OCI-M2 (cell line): ENCODE data around the gene SUN1.
"Not testable (repeated sequence)": the region's sequence is repeated elsewhere in the genome, so short reads cannot be mapped to it uniquely, and the experiment has no call there.

Source experiments
- DNase-seq: peaks from one replicate; lab custom pipeline; 2025; ENCODE audit not compliant: unreplicated experiment; lab: John Stamatoyannopoulos, UW

Gene SUN1

DNA sequence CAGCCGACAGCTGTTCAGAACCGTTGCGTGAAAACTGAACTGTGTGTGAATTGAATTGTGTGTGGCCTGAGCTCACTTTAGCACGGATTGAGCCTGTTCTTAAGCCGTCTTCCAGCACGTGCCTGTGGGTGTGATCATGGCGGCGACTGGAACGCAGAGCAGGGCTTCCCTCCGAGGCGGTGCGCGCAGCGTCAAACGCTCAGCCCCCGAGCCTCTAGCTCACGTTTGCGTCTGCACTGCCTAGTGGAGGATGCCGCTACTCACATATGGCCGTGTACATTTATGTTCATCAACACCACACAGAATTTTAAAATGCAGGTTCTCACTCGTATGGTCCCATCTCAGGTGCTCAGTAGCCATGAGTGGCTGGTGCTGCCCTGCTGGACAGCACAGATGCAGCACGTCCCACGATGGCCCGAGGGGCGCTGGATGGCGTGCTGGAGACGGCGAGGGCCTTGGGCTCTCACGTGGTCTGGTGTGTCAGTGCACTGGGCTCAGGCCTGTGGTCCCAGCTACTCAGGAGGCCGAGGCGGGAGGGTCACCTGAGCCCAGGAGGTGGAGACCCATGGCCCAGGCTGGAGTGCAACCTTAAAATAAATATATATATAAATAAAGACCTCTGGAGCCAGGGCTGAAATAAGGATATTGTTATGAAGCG lies 22.0 kb downstream of the SUN1 start:
- no peak for DNase-seq

DNA sequence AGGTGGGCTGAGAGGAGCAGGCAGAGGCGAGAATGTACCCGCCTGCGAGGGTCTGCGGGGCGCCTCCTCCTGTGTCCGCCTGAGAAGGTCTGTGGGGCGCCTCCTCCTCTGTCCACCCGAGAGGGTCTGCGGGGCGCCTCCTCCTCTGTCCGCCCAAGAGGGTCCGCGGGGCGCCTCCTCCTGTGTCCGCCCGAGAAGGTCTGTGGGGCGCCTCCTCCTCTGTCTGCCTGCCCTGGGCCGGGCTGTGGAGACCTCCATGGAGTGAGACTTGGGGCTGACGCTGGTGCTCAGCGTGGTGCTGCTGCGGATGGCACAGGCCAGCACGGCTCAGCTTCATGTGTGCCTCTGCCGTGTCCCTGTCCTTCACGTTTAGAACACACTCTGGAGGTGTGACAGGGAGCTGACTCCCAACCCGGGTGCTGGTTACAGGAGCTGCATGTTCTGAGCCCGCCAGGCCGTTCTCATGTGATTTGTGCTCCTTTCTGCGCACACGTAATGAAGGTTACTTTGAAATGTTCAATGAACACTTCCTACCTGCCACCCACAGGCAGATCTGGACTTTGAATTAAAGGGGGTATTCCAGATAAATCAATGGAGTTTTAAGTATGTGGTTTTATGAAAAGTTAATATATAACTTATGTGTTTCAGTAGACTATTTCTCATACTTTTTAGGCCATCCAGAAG lies 23.6 kb downstream of the SUN1 start:
- DNase-seq, result no peak

DNA sequence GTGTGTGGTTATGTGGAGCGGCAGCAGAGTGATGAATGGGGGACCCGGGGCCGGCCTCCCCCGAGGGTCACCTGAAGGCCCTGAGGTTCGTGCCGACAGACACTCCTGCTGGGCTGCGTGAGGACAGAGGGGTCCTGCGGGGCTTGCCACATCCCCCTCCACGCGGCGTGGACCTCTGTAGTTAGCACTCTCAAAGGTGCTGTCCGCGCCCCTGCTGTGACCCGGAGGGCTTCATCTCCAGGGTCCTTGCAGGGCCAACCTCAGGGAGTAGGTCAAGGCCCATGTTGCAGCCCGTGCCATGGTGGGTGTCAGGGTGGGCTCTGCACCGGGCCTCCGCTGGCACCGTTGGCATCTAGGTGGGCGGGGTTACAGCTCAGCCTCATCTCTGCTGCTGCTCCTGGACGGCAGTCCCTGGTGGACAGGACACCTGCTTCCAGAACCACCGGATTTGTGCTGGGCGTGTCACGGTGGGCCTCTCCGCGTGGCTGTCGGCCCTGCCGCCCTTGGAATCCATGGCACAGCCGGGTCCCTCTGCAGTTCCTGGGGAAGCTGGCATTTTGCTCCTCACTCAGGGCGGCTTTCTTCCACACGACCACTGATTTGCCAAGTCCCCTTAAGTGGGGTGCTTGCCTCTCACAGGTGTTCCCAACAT lies 24.3 kb downstream of the SUN1 start:
- DNase-seq, result no peak

GRCh38 chr7:857661-858060 lies 25.4 kb downstream of the SUN1 start:
- no peak for DNase-seq

GRCh38 chr7:859359-860030 lies 27.2 kb downstream of the SUN1 start:
- no peak for DNase-seq

GRCh38 chr7:860149-860548 lies 27.9 kb downstream of the SUN1 start:
- DNase-seq, result no peak

GRCh38 chr7:861222-861621 lies 28.9 kb downstream of the SUN1 start:
- no peak for DNase-seq

DNA sequence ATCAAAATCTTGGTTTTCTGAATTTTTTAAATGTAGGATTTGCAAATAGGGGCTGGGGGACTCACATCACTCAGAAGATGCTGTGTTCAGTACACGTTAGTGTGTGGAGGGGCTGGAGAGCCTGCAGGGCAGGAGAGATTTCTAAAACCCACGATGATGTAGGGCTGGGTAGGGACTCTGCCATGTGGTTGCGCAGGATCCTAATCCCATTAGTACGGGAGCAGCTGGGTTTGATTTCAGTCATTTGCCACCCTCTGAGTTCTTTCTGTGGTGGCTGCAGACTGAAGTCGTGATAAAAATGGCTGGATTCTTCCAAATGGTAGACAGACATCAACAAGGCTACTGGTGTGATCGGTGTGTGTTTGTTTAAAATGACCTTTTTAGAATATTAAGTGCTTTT lies 29.9 kb downstream of the SUN1 start:
- no peak for DNase-seq

- DNase-seq, result no peak
Measured at GRCh38 chr7:863106-863505, 30.8 kb downstream of the SUN1 start.

GRCh38 chr7:865921-866320 lies 33.6 kb downstream of the SUN1 start:
- DNase-seq, result no peak

GRCh38 chr7:867001-867405 lies 34.7 kb downstream of the SUN1 start:
- no peak for DNase-seq

DNA sequence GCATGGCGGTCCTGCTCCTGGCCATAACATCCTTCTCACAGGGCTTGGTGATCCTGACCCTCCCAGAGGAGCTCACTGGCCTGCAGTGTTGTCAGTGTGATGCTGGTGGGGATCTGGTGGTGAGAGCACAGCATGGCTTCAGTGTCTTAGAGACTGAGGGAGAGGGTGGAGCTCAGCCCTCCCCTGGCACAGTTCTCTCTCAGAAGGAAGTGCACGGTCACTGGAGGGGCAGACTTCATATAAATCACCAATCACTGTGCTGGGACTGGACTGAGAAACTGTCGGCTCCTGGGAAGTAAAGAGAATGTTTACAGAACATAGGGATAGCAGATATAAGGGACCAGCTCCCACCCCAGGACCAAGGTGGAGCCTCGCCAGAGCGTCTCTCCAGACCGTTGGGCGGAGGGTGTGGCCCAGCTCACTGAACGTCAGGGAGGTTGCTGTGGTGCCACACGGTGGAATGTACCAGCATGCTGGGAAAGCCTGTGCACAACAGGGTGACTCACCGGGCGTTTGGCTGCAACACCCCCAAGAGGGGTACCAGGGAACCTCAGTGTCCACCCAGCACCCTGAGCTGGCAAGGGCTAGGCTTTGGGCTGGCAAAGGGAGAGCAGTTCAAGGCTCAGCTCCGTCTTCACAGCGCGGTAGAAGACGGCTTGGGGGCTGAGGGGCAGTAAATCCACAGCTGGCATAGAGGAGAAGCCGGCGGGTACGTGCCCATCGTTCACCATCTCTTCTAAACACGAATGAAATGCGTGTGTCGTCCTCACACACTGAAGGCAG lies 35.3 kb downstream of the SUN1 start:
- no peak for DNase-seq

DNA sequence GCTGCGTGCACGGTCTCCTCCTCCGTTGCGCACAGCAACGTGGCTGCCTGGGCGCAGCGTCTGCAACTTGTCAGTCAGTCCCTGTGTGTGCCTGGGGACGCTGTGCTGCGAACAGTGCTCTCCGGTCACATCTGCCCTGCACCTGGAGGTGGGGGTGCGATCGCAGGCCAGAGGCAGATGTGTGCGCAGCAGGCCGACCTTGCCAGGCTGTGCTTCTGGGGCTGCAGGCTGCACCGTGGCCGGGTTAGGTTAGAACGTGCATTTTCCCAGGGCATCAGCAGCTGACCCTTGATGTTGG lies 35.9 kb downstream of the SUN1 start:
- no peak for DNase-seq

GRCh38 chr7:869348-869747 lies 37.1 kb downstream of the SUN1 start:
- no peak for DNase-seq

GRCh38 chr7:871900-872537 lies 39.7 kb downstream of the SUN1 start:
- no peak for DNase-seq

DNA sequence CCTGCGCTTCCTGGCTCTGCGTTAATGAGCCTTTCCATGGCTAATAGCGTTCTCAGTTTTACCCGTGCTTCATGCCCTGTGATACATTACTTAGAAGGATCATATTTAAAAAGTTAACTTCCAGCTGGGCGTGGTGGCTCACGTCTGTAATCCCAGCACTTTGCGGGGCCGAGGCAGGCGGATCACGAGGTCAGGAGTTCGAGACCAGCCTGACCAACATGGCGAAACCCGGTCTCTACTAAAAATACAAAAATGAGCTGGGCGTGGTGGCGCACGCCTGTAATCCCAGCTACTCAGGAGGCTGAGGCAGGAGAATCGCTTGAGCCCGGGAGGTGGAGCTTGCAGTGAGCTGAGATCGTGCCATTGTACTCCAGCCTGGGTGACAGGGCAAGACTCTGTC lies 40.4 kb downstream of the SUN1 start:
- DNase-seq, result not testable (repeated sequence)

DNA sequence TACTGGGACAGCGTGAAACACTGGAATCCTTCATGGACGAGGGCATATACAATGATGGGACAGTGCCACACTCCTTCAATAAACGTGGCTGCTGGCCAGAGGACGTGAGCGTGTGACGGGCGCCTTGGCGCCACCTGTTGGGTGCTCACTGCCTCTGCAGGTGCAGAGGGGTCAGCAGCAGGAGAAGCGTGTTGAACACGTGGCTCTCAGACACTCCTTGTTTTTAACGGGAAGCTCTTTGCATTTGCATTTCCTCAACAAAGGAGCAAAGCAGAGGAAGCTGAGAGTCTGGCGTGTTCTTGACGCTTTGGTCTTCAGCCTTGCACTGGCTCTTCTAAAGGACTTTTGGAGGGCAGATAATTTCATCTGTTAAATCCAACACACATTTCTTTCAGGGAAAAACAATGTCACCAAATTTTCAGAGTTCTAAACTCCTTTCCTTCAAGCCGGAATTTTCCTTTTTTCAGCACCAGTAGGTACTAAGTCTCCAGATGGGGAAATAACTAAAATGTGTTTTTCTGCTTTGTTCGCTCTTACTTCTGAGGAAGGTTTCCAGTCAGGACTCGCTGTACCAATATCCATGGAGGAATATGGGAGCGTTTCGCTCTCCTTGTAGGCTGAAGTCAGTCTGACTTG lies 41.2 kb downstream of the SUN1 start:
- peak; percentile 47 for DNase-seq

DNA sequence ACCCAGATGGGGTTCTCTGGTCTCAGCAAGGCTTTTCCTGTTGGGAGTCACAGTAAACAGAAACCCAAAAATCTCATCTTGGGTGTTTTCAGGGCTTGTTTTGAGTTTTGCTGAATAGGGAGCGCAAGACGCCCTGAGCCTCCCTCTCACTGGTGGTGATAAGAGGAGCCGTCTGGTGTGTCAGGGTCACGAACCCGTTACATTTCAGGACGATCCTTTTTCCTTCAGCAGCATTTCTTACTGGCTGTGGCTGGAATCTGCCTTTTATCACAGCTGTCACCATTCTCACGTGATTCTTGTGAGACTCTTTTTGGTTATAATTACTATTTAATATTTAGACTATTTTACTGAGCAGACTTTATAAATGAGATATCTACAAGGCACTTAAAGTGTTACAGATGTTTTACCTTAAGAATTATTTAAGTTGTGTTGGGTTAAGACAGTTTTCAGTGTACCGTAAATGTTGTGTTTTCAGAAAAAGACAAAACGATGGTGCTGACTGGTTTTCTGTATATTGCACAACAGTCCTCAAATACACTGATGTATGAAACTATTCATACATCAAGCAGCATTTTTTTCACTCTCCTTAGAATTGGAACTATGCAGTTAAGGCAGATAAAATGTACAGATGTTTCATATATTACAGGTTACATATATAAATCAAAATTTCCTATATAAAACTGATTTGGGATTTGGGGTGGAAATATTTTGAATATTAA lies 41.9 kb downstream of the SUN1 start:
- peak; percentile 32 for DNase-seq

GRCh38 chr7:875051-875450 lies 42.8 kb downstream of the SUN1 start:
- no peak for DNase-seq
